Heart right ventricle (tissue), 16 donors: ENCODE data around the gene RCAN2. TPM values are rescaled to one million over a fixed set of nuclear protein-coding genes. Genes with fewer than 3 reads are reported as not detected.

Source experiments
- ATAC-seq, 8 donors: fragments of 200-7000 bp; cut with Tn5 transposase; one replicate each; pipeline ENCODE4 v1.9.1; 2020; ENCODE audit warnings: mild to moderate bottlenecking in 8 of 8, moderate library complexity in 8 of 8, moderate number of reproducible peaks in 1 of 8
- DNase-seq, 2 donors: peaks; one replicate each; pipeline ENCODE4 v3.0.0-alpha.2; 2020
- H3K27ac ChIP-seq, 10 donors: fragments of 200-600 bp; sonication (generic) in 2 of 10; one replicate each; pipeline versions ENCODE4 v1.5.0 to v1.8.0; 2020 to 2022; ENCODE audit warnings: mild to moderate bottlenecking in 3 of 10
- H3K27me3 ChIP-seq, 7 donors: fragments of 200-600 bp; one replicate each; pipeline ENCODE4 v1.8.0; 2021 to 2022; ENCODE audit warnings: mild to moderate bottlenecking in 2 of 7
- H3K36me3 ChIP-seq, 9 donors: fragments of 200-600 bp; sonication (generic) in 1 of 9; one replicate each; pipeline versions ENCODE4 v1.5.0 to v1.8.0; 2020 to 2022; ENCODE audit warnings: mild to moderate bottlenecking in 2 of 9
- H3K4me1 ChIP-seq, 9 donors: fragments of 200-600 bp; sonication (generic) in 1 of 9; one replicate each; pipeline versions ENCODE4 v1.5.0 to v1.8.0; 2020 to 2022; ENCODE audit warnings: mild to moderate bottlenecking in 4 of 9
- H3K4me3 ChIP-seq, 10 donors: fragments of 200-600 bp; sonication (generic) in 2 of 10; one replicate each; pipeline versions ENCODE4 v1.5.0 to v1.8.0; 2020 to 2022; ENCODE audit warnings: mild to moderate bottlenecking in 7 of 10, moderate library complexity in 2 of 10
- H3K9me3 ChIP-seq, 11 donors: fragments of 200-600 bp in 10 of 11; sonication (generic) in 2 of 11; one replicate each; pipeline versions ENCODE4 v1.5.0 to v1.8.0; 2013 to 2022; ENCODE audit warnings: mild to moderate bottlenecking in 2 of 11, control low read depth in 1 of 11, moderate library complexity in 1 of 11
- CTCF ChIP-seq, 9 donors: fragments of 200-600 bp; sonication (generic) in 2 of 9; IDR thresholded peaks; one replicate each; pipeline versions ENCODE4 v1.5.0 to v1.8.0; 2021 to 2022; ENCODE audit warnings: antibody characterized with exemption in 9 of 9, mild to moderate bottlenecking in 5 of 9, moderate library complexity in 1 of 9
- WGBS, 2 donors: extraction: QIAGEN DNeasy Blood & Tissue Kit; methylation state at CpG; one replicate each; pipeline ENCODE4 v1.1.7; 2013; ENCODE audit warnings: inconsistent platforms in 1 of 2; 5-methylcytosine and 5-hydroxymethylcytosine counted together
- intact Hi-C, 10 donors: fragments of 100-400 bp; cut with DNase I; formaldehyde crosslinking; loops; one replicate each; pipeline versions ENCODE4 v1.11.1 to v1.14.2; 2022
- polyA plus RNA-seq, 2 donors: library from polyadenylated mRNA; stranded (reverse); fragments of 200-250 nt; gene quantifications; one replicate each; pipeline ENCODE4 v1.2.3, GENCODE V29; 2013
- total RNA-seq, 10 donors: library from RNA; stranded (reverse); fragmentation: NEBNext Ultra II Directional in 3 of 10; extraction: Animal tissue kit (Norgen Biotek cat#: 25700) in 3 of 10; gene quantifications; one replicate each; pipeline versions ENCODE4 v1.2.1 to v1.2.4, GENCODE V29; 2021 to 2023
- donor health status: Arrhythmogenic right ventricular cardiomyopathy.
- donor health status: ischemic (EF 13 %, LVEDD 7.1; RV severe dilation, severe dysfunction).
- donor health status: healthy with polysubstance abuse.
- donor health status: DM: no; HTN: yes; CAD: no.
- donor health status: DM: no; HTN: no; CAD: no.
- donor health status: ischemic (EF 25% LVEDD 6.9; RV normal size, moderate dysfunction).
- donor health status: ischemic (EF 25% LVEDD 5.7; RV mildly dilated, moderate dysfunction).
- donor health status: healthy.
- donor health status: DM: yes; HTN: yes; CAD: no.
- donor health status: Ischemic cardiomyopathy.
- donor health status: ischemic (EF 35%, LVEDD 5.7; RV mildly dilated, moderate dysfunction).
- donor health status: nonischemic (EF 11% LVEDD 7.7; RV severe dilation, severe dysfunction).
- donor health status: DM: yes; HTN: yes; CAD: no.
- donor health status: PGD.
- donor health status: ischemic (EF 29% LVEDD 5.4; RV normal size, mild dysfunction).
- donor health status: nonischemic (EF 23%, LVEDD 6.1; RV moderate dilation, normal function).

Gene RCAN2
- total and polyA plus RNA-seq, 12 donors = 51.0 to 352 (median 298) TPM

GRCh38 chr6:46248143-46248542 lies 243.1 kb downstream of the RCAN2 start:
- Histone ChIP-seq H3K36me3 (peaks cover 0 to 32% (median 0%) of the 10 kb centered on the region in 9 donors), H3K9me3 (no peaks in the 10 kb centered on the region), H3K27ac (peak overlapping the region in 1 of 10 donors; percentile 28), H3K4me3 (no peak overlapping the region), H3K27me3 (no peaks in the 10 kb centered on the region), H3K4me1 (peaks cover 2 to 73% (median 28%) of the 10 kb centered on the region in 9 donors)
- WGBS, 2 donors = 93 to 97% methylated on average over 2 of the region's 2 CpGs
- DNase-seq (no peak), ATAC-seq (no peak)
- intact Hi-C loops = no loop called here
- TF ChIP-seq CTCF (IDR thresholded peaks at IDR 0.05) = no peak

- DNase-seq = no peak
- H3K27ac ChIP-seq = peak overlapping the region in 2 of 10 donors; percentile 45 to 60
- H3K27me3 ChIP-seq = no peaks in the 10 kb centered on the region
- no peak for ATAC-seq
- H3K4me1 ChIP-seq = peaks cover 2 to 70% (median 28%) of the 10 kb centered on the region in 9 donors
- intact Hi-C loops = no loop called here
- no peak for TF ChIP-seq CTCF (IDR thresholded peaks at IDR 0.05)
- peaks cover 0 to 38% (median 0%) of the 10 kb centered on the region in 9 donors for H3K36me3 ChIP-seq
- H3K9me3 ChIP-seq = no peaks in the 10 kb centered on the region
- H3K4me3 ChIP-seq = no peak overlapping the region
- whole genome bisulfite sequencing, 2 donors = 83 to 85% methylated on average over 8 of the region's 8 CpGs
Observed at GRCh38 chr6:46246727-46247126, 244.5 kb downstream of the RCAN2 start.

GRCh38 chr6:46246081-46246480 lies 245.2 kb downstream of the RCAN2 start:
- no peaks in the 10 kb centered on the region for H3K27me3 ChIP-seq
- H3K4me3 ChIP-seq = no peak overlapping the region
- WGBS, 2 donors = 79 to 93% methylated on average over 1 of the region's 1 CpG
- intact Hi-C loops = no loop called here
- H3K27ac ChIP-seq = peak overlapping the region in 5 of 10 donors; percentile 6 to 70 (median 45)
- H3K36me3 ChIP-seq = peaks cover 0 to 38% (median 0%) of the 10 kb centered on the region in 9 donors
- no peak for ATAC-seq
- no peaks in the 10 kb centered on the region for H3K9me3 ChIP-seq
- TF ChIP-seq CTCF (IDR thresholded peaks at IDR 0.05) = no peak
- DNase-seq = no peak
- peaks cover 2 to 70% (median 33%) of the 10 kb centered on the region in 9 donors for H3K4me1 ChIP-seq

GRCh38 chr6:46244670-46245069 lies 246.6 kb downstream of the RCAN2 start:
- DNase-seq (no peak), ATAC-seq (peak in 7 of 8 donors; percentile 23 to 75 (median 46))
- no peak for TF ChIP-seq CTCF (IDR thresholded peaks at IDR 0.05)
- Histone ChIP-seq H3K4me3 (no peak overlapping the region), H3K27ac (peak overlapping the region in 9 of 10 donors; percentile 18 to 70 (median 45)), H3K27me3 (no peaks in the 10 kb centered on the region), H3K36me3 (peaks cover 0 to 38% (median 0%) of the 10 kb centered on the region in 9 donors), H3K4me1 (peaks cover 2 to 76% (median 40%) of the 10 kb centered on the region in 9 donors), H3K9me3 (no peaks in the 10 kb centered on the region)
- WGBS, 2 donors = 59 to 61% methylated on average over 1 of the region's 1 CpG
- intact Hi-C loops = no loop called here
